Effector memory CD4-positive, alpha-beta T cell (primary cell): ENCODE results near the gene MSL3B.

ENCODE experiments used
- DNase-seq, 3 donors: peaks; one replicate each; pipeline ENCODE4 v3.0.0-alpha.2; 2020
- H3K27ac ChIP-seq: 2 replicates; pipeline ENCODE4 v1.7.0; 2013; ENCODE audit warnings: mild to moderate bottlenecking, low read length, moderate library complexity; ENCODE audit not compliant: insufficient read depth, poor library complexity, severe bottlenecking
- H3K27me3 ChIP-seq: replicated peaks from 2 replicates; pipeline ENCODE4 v1.7.0; 2013; ENCODE audit warnings: mild to moderate bottlenecking, low read length; ENCODE audit not compliant: insufficient read depth, control insufficient read depth, poor library complexity, severe bottlenecking
- H3K36me3 ChIP-seq: 2 replicates; pipeline ENCODE4 v1.7.0; 2013; ENCODE audit warnings: mild to moderate bottlenecking, low read length, moderate library complexity; ENCODE audit not compliant: control insufficient read depth, insufficient read depth
- H3K4me1 ChIP-seq: 2 replicates; pipeline ENCODE4 v1.7.0; 2013; ENCODE audit warnings: low read length, mild to moderate bottlenecking; ENCODE audit not compliant: control insufficient read depth, insufficient read depth, poor library complexity, severe bottlenecking
- H3K4me3 ChIP-seq: 2 replicates; pipeline ENCODE4 v1.7.0; 2013; ENCODE audit warnings: low read length, low read depth, mild to moderate bottlenecking; ENCODE audit not compliant: insufficient read depth, poor library complexity, severe bottlenecking
- H3K9me3 ChIP-seq: 2 replicates; pipeline ENCODE4 v1.7.0; 2013; ENCODE audit warnings: mild to moderate bottlenecking, low read length, moderate library complexity; ENCODE audit not compliant: control insufficient read depth

Gene MSL3B

GRCh38 chr2:233846387-233847247 lies 21.6 kb downstream of the MSL3B start:
- no peaks in the 10 kb centered on the region for H3K4me1 ChIP-seq
- H3K9me3 ChIP-seq: no peaks in the 10 kb centered on the region
- DNase-seq: no peak
- H3K27me3 ChIP-seq: no peaks in the 10 kb centered on the region
- no peak overlapping the region for H3K4me3 ChIP-seq
- H3K27ac ChIP-seq: no peak overlapping the region
- H3K36me3 ChIP-seq: no peaks in the 10 kb centered on the region

GRCh38 chr2:233845301-233846060 lies 22.7 kb downstream of the MSL3B start:
- Histone ChIP-seq H3K36me3 (no peaks in the 10 kb centered on the region), H3K27ac (no peak overlapping the region), H3K27me3 (no peaks in the 10 kb centered on the region), H3K4me3 (no peak overlapping the region), H3K4me1 (no peaks in the 10 kb centered on the region), H3K9me3 (no peaks in the 10 kb centered on the region)
- no peak for DNase-seq

GRCh38 chr2:233844836-233845235 lies 23.4 kb downstream of the MSL3B start:
- Histone ChIP-seq H3K9me3 (no peaks in the 10 kb centered on the region), H3K36me3 (no peaks in the 10 kb centered on the region), H3K27ac (no peak overlapping the region), H3K27me3 (no peaks in the 10 kb centered on the region), H3K4me3 (no peak overlapping the region), H3K4me1 (no peaks in the 10 kb centered on the region)
- DNase-seq: no peak

GRCh38 chr2:233844064-233844807 lies 23.9 kb downstream of the MSL3B start:
- Histone ChIP-seq H3K4me3 (no peak overlapping the region), H3K4me1 (no peaks in the 10 kb centered on the region), H3K36me3 (no peaks in the 10 kb centered on the region), H3K27ac (no peak overlapping the region), H3K27me3 (no peaks in the 10 kb centered on the region), H3K9me3 (no peaks in the 10 kb centered on the region)
- DNase-seq: no peak

GRCh38 chr2:233841183-233841582 lies 27.0 kb downstream of the MSL3B start:
- H3K36me3 ChIP-seq: no peaks in the 10 kb centered on the region
- no peak for DNase-seq
- no peaks in the 10 kb centered on the region for H3K27me3 ChIP-seq
- no peak overlapping the region for H3K27ac ChIP-seq
- no peaks in the 10 kb centered on the region for H3K9me3 ChIP-seq
- H3K4me1 ChIP-seq: no peaks in the 10 kb centered on the region
- no peak overlapping the region for H3K4me3 ChIP-seq

GRCh38 chr2:233840520-233840919 lies 27.7 kb downstream of the MSL3B start:
- DNase-seq: no peak
- no peak overlapping the region for H3K27ac ChIP-seq
- H3K27me3 ChIP-seq: no peaks in the 10 kb centered on the region
- H3K36me3 ChIP-seq: no peaks in the 10 kb centered on the region
- H3K4me3 ChIP-seq: no peak overlapping the region
- H3K4me1 ChIP-seq: no peaks in the 10 kb centered on the region
- no peaks in the 10 kb centered on the region for H3K9me3 ChIP-seq

GRCh38 chr2:233839447-233839820 lies 28.8 kb downstream of the MSL3B start:
- no peak overlapping the region for H3K27ac ChIP-seq
- H3K36me3 ChIP-seq: no peaks in the 10 kb centered on the region

GRCh38 chr2:233838726-233839446 lies 29.3 kb downstream of the MSL3B start:
- Histone ChIP-seq H3K4me3 (no peak overlapping the region), H3K27ac (no peak overlapping the region), H3K27me3 (no peaks in the 10 kb centered on the region), H3K9me3 (no peaks in the 10 kb centered on the region), H3K4me1 (no peaks in the 10 kb centered on the region), H3K36me3 (no peaks in the 10 kb centered on the region)
- DNase-seq: no peak

More at GRCh38 chr2:233839447-233839820, 28.8 kb downstream of the MSL3B start:
- H3K4me3 ChIP-seq: no peak overlapping the region
- H3K27me3 ChIP-seq: no peaks in the 10 kb centered on the region
- no peaks in the 10 kb centered on the region for H3K9me3 ChIP-seq
- no peak for DNase-seq
- H3K4me1 ChIP-seq: no peaks in the 10 kb centered on the region

GRCh38 chr2:233838251-233838650 lies 29.9 kb downstream of the MSL3B start:
- Histone ChIP-seq H3K36me3 (no peaks in the 10 kb centered on the region), H3K27ac (no peak overlapping the region), H3K9me3 (no peaks in the 10 kb centered on the region), H3K4me1 (no peaks in the 10 kb centered on the region), H3K27me3 (no peaks in the 10 kb centered on the region), H3K4me3 (no peak overlapping the region)
- DNase-seq: no peak
